ENCODE data around the gene METTL8.

Gene METTL8

GRCh38 chr2:171401947-171402346 lies 31.8 kb downstream of the METTL8 start:
- TF ChIP-seq CTCF (IDR thresholded peaks at IDR 0.05; ENCODE audit: low read length, missing control alignments), result no peak
- no peak overlapping the region for H3K4me3 ChIP-seq (replicated peaks; ENCODE audit: low read depth, low read length)
- DNase-seq (ENCODE audit: low read depth), result no peak

- no peak for DNase-seq (ENCODE audit: low read depth)
- TF ChIP-seq CTCF (IDR thresholded peaks at IDR 0.05; ENCODE audit: low read length, missing control alignments), result no peak
- H3K4me3 ChIP-seq (replicated peaks; ENCODE audit: low read depth, low read length), result no peak overlapping the region
Measured at GRCh38 chr2:171400395-171400794, 33.4 kb downstream of the METTL8 start.

- no peak for TF ChIP-seq CTCF (IDR thresholded peaks at IDR 0.05; ENCODE audit: low read length, missing control alignments)
- no peak overlapping the region for H3K4me3 ChIP-seq (replicated peaks; ENCODE audit: low read depth, low read length)
- no peak for DNase-seq (ENCODE audit: low read depth)
Measured at GRCh38 chr2:171399292-171399691, 34.5 kb downstream of the METTL8 start.

GRCh38 chr2:171394164-171394740 lies 39.5 kb downstream of the METTL8 start:
- no peak for TF ChIP-seq CTCF (IDR thresholded peaks at IDR 0.05; ENCODE audit: low read length, missing control alignments)
- no peak overlapping the region for H3K4me3 ChIP-seq (replicated peaks; ENCODE audit: low read depth, low read length)
- DNase-seq (ENCODE audit: low read depth), result peak; percentile 33

- TF ChIP-seq CTCF (IDR thresholded peaks at IDR 0.05; ENCODE audit: low read length, missing control alignments), result no peak
- no peak for DNase-seq (ENCODE audit: low read depth)
- H3K4me3 ChIP-seq (replicated peaks; ENCODE audit: low read depth, low read length), result no peak overlapping the region
Measured at GRCh38 chr2:171393487-171393886, 40.3 kb downstream of the METTL8 start.

- no peak for DNase-seq (ENCODE audit: low read depth)
- no peak overlapping the region for H3K4me3 ChIP-seq (replicated peaks; ENCODE audit: low read depth, low read length)
- no peak for TF ChIP-seq CTCF (IDR thresholded peaks at IDR 0.05; ENCODE audit: low read length, missing control alignments)
Measured at GRCh38 chr2:171391532-171391931, 42.3 kb downstream of the METTL8 start.

- TF ChIP-seq CTCF (IDR thresholded peaks at IDR 0.05; ENCODE audit: low read length, missing control alignments), result no peak
- no peak overlapping the region for H3K4me3 ChIP-seq (replicated peaks; ENCODE audit: low read depth, low read length)
- peak; percentile 81 for DNase-seq (ENCODE audit: low read depth)
Measured at GRCh38 chr2:171390941-171391516, 42.8 kb downstream of the METTL8 start.

Measured in fibroblast of pulmonary artery (primary cell).